Measurements from ENCODE around the gene AHNAK2.
"Not testable (repeated sequence)": the region's sequence is repeated elsewhere in the genome, so short reads cannot be mapped to it uniquely, and the experiment has no call there.

Gene AHNAK2

GRCh38 chr14:104977681-104978653 lies at the start of gene AHNAK2:
Gene AHNAK2 (minus strand): TSS chr14:104978374. CDS start chr14:104978237, 137 bp downstream.
- no peak for DNase-seq

GRCh38 chr14:105027718-105028117 lies 49.5 kb upstream of the AHNAK2 start:
- not testable (repeated sequence) for DNase-seq

DNA sequence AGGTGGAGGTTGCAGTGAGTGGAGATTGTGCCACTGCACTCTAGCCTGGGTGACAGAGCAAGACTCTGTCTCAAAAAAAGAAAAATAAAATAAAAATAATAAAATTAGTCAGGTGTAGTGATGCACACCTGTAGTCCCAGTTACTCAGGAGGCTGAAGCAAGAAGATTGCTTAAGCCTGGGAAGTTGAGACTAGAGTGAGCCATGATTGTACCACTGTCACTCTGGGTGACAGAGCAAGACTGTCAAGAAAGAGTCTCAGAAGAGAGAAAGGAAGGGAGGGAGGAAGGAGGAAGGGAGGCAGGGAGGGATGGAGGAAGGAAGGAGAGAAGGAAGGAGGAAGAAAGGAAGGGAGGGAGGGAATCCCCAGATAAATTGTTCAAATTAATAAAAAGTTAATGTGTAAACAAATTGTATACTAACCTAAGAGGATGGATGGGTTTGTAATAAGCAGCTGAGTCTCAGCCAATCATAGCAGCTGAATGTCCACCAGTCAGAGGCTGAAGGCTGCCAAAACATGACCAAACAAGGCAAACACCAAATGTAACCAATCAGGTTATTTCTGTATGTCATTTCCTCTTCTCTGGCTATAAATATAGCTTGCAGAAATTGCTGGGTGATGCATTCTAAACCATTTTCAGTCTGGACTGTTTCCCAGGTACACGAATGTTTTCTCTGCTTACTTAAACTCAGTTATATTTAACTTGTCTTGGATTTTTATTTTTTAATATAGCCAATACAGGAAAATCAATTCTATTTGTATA lies 48.8 kb upstream of the AHNAK2 start:
- no peak for DNase-seq

GRCh38 chr14:105026033-105026785 lies 48.0 kb upstream of the AHNAK2 start:
- DNase-seq = peak; percentile 76

- DNase-seq = no peak
Observed at GRCh38 chr14:105025429-105025828, 47.3 kb upstream of the AHNAK2 start.

DNA sequence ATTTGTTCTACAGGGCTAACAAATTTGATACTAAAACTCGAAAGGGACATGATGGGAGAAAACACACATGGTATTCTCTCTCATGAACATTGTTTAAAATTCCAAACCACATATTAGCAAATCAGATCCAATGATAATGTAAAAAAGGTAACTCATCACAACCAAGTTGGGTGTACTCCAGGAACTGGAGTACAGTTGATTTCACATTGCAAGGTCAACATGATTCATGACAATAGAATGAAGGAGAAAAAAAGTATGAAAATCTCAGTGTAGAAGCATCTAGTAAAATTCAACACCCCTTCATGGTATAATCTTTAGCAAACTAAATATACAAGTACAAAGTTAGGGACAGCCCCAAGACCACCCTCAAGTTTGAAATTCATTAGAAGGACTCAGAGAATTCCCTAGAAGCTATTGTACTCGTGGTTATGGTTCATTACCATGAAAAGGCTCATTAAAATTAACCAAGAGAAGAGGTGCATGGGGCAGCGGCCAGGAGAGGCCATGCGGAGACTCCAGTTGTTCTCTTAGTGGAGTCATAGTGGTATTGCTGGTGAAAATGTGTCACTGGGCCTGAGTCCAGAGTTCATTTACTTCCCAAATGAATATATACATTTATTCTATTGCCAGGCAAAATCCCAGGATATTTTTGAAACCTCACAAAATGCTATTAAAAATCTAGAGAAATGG lies 45.8 kb upstream of the AHNAK2 start:
- DNase-seq = no peak

GRCh38 chr14:105023144-105023543 lies 45.0 kb upstream of the AHNAK2 start:
- DNase-seq = no peak

DNA sequence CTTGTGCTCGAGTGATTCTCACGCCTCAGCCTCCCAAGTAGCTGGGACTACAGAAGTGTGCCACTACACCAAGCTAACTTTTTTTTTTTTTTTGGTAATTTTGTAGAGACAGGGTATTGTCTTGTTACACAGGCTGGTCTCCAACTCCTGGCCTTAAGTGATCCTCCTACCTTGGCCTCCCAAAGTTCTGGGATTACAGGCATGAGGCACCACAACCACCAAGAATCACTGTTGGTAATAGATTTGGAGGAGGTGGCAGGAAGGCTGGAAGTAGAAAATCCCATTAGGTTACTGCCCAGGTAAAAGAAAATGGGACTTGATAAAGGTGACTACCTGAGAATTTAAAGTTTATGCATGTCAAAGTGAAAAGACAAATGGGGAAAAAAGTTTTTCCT lies 44.1 kb upstream of the AHNAK2 start:
- no peak for DNase-seq

- DNase-seq = no peak
Observed at GRCh38 chr14:105021656-105022275, 43.6 kb upstream of the AHNAK2 start.

- peak; percentile 63 for DNase-seq
Observed at GRCh38 chr14:105020815-105021655, 42.9 kb upstream of the AHNAK2 start, which contains the start of gene CDCA4. Gene CDCA4 (minus strand): TSS chr14:105021083. CDS start chr14:105011929, 9,154 bp downstream.

DNA sequence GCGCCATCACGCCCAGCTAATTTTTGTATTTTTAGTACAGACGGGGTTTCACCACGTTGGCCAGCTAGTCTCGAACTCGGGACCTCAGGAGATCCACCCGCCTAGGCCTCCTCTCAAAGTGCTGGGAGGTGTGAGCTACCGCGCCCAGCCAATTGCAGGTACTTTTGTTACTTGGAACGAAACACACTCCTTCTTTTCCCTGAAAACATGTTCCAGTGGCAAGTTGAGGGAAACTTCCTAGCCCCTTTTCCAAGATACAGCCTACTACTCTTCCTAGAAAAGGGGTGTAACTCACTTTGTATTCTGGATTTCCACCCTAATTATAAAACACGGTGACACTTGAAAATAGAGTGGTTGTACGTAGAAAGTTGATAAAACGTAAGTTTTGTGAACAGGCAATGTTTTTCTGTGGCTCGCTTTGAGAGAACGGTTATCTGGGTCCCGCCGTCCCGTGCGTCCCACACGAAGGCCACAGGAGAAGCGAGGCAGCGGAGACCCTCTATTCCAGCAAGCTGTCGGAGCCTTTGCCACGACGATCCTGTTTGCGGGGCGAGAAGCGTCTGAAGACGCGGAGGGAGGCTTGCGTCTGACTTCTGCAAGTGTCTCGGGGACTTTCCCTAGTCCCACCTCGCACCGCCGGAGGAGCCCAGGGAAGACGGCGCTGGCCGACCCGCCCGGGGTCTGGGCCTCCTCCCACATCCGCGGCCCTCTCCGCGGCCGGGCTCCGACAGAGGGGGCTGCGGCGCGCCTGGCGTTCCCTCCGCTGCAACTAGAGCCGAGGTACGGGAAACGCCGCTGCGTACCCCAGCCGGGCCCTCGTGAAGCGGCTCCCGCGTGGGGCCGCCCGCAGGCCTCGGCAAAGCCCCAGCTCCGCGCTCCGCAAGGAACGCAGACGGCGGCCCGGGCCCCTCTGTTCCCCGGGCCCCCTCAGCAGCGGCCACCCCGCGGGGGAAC lies 42.0 kb upstream of the AHNAK2 start:
- DNase-seq = no peak

DNA sequence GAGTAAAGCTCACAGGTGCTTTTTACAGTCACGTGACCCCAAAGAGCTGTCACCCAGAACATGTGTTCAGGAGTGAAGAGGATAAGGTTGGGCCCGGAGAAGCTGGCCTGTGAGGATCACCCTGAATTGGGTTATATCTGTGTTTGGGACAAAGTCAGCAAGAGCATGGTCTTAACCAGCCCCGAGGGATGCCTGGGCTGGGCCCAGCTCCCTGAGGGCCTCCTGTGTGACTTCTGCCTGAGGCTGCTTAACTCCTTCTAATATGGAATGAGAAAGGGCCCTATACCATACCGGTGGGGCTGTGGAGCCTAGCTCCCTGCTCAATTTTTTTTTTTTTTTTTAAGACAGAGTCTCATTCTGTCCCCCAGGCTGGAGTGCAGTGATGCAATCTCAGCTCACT lies 40.2 kb upstream of the AHNAK2 start:
- DNase-seq = no peak

- no peak for DNase-seq
Observed at GRCh38 chr14:105015905-105016304, 37.7 kb upstream of the AHNAK2 start.

GRCh38 chr14:105015242-105015641 lies 37.1 kb upstream of the AHNAK2 start:
- no peak for DNase-seq

- DNase-seq = no peak
Observed at GRCh38 chr14:105014631-105015030, 36.5 kb upstream of the AHNAK2 start.

DNA sequence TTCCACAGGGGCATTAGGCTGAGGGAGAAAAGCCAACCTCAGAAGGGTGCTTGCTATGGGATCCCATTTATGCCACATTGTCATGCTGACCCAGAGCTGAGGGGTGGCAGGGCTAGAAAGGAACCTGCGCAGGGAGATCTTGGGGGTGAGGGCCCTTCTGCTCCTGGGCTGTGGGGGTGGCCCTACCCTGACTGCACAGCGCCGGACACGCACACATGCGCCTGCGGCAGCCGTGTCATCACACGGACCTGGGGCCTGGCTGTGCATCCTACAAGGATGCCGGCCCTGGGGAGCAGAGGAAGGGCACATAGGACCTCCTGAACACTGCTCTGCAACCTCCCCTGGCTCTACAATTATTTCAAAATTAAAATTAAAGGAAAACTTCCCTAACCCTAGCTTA lies 35.9 kb upstream of the AHNAK2 start:
- no peak for DNase-seq

GRCh38 chr14:105013150-105013785 lies 35.1 kb upstream of the AHNAK2 start:
- no peak for DNase-seq

DNA sequence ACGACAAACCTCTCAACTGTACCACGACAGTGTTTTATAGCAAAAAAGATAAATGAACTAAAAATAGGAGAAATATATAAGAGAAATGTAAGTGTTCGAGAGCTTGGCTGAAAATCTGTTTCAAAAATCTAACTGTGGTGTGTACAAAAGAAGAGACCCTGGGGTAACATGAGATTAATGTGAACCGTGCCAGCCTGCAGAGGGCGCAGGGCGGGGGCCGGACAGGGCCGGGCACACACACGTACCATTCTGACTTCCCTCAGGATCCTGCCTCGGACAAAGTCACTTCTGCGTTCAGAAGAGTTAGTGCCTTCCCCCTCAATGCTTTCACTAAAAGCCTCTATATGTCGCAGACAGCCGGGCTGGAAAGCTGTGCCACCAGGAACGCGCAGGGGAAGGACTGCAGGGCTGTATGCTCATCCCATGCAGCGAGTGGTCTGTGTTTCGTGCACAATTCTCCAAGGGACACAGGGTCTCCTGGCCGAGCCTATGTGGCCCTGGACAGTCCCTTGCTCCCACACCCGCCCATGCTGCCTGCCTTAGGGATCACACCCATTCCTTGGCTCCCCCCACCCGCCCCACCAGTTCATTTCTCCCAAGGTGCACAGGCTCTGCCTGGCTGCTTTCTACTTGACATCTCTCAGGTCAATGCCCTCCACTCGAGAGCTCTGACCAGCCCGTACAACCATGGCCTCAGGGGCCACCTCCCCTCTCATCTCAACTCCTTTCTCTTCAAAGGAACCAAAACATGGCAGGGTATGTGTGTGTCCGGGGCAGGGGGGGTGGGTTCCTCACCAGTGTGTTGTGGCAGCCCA lies 34.2 kb upstream of the AHNAK2 start:
- DNase-seq = no peak
